ENCODE results near the gene HBA2.
"Not testable (repeated sequence)": the region's sequence is repeated elsewhere in the genome, so short reads cannot be mapped to it uniquely, and the experiment has no call there.

HBA2 gene

DNA sequence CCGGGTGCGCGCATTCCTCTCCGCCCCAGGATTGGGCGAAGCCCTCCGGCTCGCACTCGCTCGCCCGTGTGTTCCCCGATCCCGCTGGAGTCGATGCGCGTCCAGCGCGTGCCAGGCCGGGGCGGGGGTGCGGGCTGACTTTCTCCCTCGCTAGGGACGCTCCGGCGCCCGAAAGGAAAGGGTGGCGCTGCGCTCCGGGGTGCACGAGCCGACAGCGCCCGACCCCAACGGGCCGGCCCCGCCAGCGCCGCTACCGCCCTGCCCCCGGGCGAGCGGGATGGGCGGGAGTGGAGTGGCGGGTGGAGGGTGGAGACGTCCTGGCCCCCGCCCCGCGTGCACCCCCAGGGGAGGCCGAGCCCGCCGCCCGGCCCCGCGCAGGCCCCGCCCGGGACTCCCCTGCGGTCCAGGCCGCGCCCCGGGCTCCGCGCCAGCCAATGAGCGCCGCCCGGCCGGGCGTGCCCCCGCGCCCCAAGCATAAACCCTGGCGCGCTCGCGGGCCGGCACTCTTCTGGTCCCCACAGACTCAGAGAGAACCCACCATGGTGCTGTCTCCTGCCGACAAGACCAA is at the start of gene HBA2:
Gene HBA2, plus strand, starts transcription at position 503 of the 568 bp plus-strand sequence. Its CDS starts 37 bp downstream, at position 540.
- DNase-seq: not testable (repeated sequence)

GRCh38 chr16:123558-124350 is 48.9 kb upstream of the HBA2 start:
- not testable (repeated sequence) for DNase-seq

DNA sequence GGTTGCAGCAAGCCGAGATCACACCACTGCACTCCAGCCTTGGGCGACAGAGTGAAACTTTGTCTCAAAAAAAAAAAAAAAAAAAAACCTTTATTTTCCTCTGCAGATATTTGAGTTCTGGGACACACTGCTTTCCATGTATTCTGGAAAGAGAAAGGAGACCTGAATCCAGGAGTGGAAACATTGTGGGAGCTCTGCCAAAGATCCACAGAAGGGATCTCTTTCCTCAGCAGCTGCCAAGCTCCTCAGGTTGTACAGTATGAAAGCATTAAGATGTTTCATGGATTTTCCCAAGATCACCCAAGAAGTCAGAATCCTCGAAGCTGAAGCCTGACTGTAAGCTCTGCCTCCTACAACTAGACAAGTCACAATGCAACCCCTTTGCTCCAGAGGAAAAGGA is 47.7 kb upstream of the HBA2 start:
- no peak for DNase-seq

DNA sequence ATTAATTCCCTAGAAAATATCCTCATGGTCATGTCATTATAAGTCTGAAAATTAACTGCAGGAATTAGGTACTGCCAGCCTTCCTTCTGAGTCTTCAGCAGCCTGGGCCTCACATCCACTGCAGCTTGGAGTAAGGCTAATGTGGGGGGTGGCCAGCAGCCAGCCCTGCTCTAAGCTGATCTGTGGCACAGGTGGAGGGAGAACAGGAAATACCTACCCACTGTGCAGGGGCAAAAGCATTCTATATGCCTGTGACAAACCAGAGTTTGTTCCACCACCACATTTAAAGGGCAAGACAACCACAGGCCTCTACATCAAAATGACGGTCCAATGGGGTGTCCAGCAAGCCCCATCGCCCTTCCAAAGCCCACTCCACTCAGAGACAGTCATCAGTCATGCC is 43.6 kb upstream of the HBA2 start:
- DNase-seq: no peak

- DNase-seq: no peak
These were observed 42.0 kb upstream of the HBA2 start for GRCh38 chr16:130533-131173.

GRCh38 chr16:132120-132519 is 40.6 kb upstream of the HBA2 start:
- DNase-seq: no peak

GRCh38 chr16:133716-134115 is 39.0 kb upstream of the HBA2 start:
- DNase-seq: no peak

DNA sequence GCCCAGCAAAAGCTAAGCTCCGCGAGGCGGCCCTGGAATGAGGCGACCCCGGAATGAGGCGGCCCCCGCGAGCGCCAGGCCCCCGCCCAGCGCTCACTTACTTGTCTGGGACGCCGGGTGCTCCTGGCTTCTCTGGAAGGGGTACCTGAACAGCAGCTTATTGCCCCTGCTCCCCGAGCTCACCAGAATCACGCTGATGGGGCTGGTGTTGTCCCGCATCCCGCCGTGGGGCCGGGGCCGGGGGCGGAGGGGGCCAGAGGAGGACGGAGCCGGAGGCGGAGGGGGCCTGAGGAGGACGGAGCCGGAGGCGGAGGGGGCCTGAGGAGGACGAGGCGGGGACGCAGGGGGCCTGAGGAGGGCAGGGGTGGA is 34.6 kb upstream of the HBA2 start:
- peak; percentile 37 to 40 for DNase-seq

DNA sequence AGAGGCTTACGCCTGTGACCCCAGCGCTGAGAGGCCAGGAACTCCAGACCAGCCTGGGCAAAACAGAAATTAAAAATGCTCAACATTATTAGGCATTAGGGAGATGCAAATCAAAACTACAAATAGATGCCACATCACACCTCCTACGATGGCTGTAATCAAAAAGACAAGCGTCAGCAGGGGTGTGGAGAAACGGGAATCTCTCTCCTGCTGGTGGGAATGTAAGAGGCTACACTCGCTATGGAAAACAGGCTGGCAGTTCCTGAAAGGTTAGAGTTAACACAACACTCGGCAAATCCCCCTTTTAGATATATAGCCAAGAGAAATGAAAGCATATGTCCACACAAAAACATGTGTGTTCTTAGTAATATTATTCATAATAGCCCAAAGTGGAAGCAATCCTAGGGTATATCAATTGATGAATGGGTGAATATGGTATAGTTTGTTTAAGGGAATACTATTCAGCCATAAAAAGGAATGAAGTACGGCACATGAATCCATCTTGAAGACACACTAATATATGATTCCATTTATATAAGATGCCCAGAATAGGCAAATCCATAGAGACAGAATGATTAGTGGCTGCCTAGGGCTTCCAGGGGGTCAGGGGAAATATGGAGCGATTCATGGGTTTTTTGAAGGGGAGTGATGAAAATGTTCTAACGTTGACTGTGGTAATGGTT is 32.4 kb upstream of the HBA2 start:
- DNase-seq: no peak

DNA sequence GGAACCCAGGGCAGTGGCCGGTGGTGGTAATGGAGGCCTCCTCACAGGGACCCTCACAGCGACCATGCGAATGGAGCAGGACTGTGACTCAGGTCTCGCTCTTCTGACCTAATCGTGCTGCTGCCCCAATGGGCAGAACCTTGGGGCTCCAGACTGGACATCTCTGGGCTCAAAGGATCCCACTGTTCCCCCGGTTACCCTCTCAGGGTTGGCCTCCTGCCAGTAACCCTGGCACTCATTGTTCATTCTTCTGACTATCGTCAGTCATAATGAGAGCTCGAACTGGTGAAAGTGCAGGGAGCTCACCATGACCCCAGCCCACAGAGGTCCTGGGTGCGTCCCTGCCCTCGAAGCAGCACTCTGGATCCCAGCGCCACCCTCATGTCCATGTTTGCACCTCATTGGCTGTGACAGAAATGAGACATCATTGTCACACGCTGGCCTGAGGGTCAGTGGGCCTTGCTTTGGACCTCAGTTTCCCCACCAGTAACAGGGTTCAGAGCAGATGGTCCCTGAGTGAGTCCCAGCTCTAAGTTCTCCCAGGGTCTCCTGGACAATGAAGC is 30.2 kb upstream of the HBA2 start:
- no peak for DNase-seq

GRCh38 chr16:143047-143446 is 29.6 kb upstream of the HBA2 start:
- no peak for DNase-seq

GRCh38 chr16:143456-143855 is 29.2 kb upstream of the HBA2 start:
- no peak for DNase-seq

GRCh38 chr16:144797-145252 is 27.9 kb upstream of the HBA2 start:
- no peak for DNase-seq

GRCh38 chr16:146646-147045 is 26.0 kb upstream of the HBA2 start:
- DNase-seq: no peak

DNA sequence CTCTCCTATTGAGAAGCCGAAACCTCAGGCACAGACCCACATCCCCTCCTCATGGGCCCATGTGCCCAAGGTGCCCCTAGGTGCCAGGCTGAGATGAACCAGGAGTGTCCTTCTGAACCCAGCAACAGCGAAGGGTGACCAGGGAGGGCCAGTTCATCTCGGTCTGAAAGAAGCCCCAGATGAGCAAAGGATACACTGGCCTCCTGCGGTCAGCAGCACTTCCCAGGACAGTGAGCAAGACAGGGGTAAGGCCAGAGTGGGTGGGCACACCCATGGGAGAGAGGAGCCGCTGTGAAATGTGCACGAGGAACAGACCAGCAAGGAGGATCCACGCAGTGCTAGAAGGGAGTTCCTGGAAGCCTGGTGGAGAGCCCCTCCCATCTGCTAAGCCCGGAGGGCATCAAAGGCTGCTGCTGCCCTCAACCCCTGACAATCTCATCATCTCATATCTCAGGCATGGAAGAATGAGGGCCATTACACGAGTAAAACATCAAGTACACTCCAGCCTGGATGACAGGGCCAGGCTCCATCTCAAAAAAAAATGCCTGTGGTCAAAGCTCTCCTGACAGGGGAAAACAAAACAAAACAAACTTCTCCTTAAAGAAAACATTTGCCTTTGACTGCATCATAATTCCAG is 23.5 kb upstream of the HBA2 start:
- no peak for DNase-seq

DNA sequence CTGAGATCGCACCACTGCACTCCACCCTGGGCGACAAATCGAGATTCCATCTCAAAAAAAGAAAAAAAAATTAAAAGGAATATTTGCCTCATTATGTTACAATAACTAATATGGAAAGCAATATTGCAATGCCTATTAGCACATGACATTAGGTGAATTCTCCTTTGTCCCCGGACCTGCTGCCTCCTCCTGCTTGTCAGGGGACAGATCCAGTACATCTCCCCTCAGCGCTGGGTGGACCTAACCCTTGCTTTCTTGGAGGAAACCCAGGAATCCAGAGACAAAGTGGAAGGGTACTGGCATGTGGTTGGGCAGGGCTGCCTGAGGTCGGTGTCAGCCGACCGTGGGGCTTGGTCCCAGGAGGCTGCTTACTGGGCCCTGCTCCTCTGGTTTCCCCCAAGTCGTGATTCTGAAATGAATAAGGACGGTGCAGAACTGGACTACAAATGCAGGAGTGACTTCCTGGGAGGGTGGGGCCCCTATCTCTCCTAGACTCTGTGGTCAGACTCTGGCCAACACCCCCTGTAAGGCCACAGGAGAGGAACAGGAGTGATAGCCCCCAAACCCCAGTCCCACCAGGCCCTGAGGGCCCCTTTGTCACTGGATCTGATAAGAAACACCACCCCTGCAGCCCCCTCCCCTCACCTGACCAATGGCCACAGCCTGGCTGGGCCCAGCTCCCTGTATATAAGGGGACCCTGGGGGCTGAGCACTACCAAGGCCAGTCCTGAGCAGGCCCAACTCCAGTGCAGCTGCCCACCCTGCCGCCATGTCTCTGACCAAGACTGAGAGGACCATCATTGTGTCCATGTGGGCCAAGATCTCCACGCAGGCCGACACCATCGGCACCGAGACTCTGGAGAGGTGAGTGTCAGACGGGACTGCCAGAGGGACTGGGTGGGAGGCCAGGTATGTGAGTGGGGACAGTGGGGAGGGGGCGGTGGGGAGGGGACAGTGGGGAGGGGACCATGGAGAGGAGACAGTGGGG is 20.2 kb upstream of the HBA2 start, which contains the start of gene HBZ:
Gene HBZ, plus strand, starts transcription at position 504 of the 988 bp plus-strand sequence. Its CDS starts 266 bp downstream, at position 770.
- no peak for DNase-seq

GRCh38 chr16:153129-153521 is 19.6 kb upstream of the HBA2 start:
- not testable (repeated sequence) for DNase-seq

DNA sequence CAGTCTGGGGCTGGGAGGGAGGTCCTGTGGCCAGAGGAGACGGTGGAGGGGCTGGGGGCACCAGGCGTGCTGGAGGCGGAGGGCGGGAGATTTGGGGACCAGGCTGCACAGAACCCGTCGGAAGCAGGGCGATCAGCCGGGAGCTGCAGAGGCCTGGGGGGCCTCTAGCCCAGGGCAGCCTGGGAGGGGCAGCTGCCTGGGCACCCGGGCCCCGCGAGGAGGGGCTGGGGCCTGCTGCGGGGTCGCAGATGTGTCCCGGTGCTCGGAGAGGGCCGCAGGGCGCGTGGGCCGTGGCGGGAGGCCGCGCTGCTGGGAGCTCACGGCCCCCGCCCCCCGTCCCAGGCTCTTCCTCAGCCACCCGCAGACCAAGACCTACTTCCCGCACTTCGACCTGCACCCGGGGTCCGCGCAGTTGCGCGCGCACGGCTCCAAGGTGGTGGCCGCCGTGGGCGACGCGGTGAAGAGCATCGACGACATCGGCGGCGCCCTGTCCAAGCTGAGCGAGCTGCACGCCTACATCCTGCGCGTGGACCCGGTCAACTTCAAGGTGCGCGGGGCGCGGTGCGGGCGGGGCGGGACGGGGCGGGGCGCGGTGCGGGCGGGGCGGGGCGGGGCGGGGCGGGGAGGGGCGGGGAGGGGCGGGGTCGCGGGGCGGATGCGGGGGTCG is 19.0 kb upstream of the HBA2 start:
- DNase-seq: not testable (repeated sequence)

DNA sequence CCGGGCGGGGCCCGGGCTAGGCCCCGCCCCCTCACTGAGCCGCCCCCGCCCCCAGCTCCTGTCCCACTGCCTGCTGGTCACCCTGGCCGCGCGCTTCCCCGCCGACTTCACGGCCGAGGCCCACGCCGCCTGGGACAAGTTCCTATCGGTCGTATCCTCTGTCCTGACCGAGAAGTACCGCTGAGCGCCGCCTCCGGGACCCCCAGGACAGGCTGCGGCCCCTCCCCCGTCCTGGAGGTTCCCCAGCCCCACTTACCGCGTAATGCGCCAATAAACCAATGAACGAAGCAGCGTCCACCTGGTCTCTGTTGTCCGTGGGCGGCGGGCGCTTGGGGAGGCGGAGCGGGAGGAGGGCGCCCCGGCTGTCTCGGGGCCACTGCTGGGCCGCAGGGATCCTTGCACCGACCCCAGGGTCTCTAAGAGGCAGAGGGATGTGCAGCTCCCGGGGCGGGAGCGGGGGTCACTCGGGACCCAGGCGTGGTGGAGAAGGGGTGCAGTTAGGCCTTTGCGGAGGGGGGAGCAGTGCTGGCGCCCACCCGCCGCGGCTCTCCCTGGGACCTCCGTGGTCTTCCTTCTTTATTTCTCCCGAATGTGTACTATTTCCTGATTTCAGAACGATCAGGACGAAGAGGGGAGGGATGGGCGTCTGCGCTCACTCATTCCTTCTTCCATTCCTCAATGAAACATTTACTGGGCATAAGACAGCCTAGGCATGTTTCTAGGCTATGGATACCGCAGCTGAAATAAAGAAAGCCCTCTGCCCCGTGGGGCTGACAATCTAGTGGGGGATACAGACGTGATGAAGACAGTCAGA is 18.3 kb upstream of the HBA2 start:
- peak in 1 of 2 donors; percentile 37 for DNase-seq

GRCh38 chr16:155031-155398 is 17.7 kb upstream of the HBA2 start:
- no peak for DNase-seq

Data from stimulated activated CD4-positive, alpha-beta T cell treated with anti-CD3 and anti-CD28 coated beads, Interleukin-2, amount 100 ng/mL, for 24 hours (primary cell).